ENCODE measurements around the gene HPCAL1.

HPCAL1 gene

DNA sequence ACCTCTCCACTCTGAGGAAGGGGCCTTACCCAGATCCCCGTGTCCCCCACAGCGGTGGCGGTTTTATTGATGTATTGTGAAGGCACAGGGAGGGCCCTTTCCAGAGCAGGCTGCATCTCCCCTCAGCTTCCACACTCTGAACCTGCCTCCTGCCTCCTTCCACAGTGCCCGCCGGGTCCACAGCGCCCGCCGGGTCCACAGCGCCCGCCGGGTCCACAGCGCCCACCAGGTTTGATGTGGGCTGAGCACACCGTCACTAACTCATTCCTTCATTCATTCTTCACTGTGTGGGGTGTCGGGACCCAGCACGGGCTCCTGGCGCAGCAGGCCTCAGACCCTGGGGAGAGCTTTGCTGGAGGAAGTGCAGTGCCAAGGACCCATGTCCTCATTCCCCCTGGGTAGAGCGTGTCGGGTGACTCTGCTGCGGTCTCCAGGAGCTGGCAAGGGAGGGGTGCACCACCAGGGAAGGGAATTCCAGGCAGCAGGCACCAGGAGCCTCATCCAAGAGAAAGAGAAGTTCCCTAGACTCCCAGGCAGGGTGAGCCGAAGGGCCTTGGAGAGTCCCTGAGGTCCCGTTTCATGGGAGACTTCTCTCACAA lies 57.1 kb downstream of the HPCAL1 start:
- H2AK5ac ChIP-seq (ENCODE audit: low read length), result no peak overlapping the region
- no peak overlapping the region for H2BK5ac ChIP-seq (ENCODE audit: low read length)
- H3K9ac ChIP-seq (ENCODE audit: low read length), result no peak overlapping the region
- H3K4me2 ChIP-seq (ENCODE audit: low read length), result no peak overlapping the region
- no peaks in the 10 kb centered on the region for H3K79me2 ChIP-seq (ENCODE audit: control insufficient read depth, insufficient read depth, low read length)
- H2BK120ac ChIP-seq (ENCODE audit: low read depth, low read length), result no peak overlapping the region
- no CpG with 5 or more reads among the region's 21 CpGs for WGBS (ENCODE audit: extremely low coverage, insufficient coverage, low lambda C conversion rate)
- no peak overlapping the region for H2BK15ac ChIP-seq (replicated peaks; ENCODE audit: low read depth)
- no peaks in the 10 kb centered on the region for H3K4me1 ChIP-seq (ENCODE audit: control insufficient read depth, low read depth, low read length)
- DNase-seq, result no peak
- no peaks in the 10 kb centered on the region for H3K79me1 ChIP-seq (ENCODE audit: low read length)
- no peak overlapping the region for H3K4ac ChIP-seq (ENCODE audit: low read depth, low read length)
- H3K27ac ChIP-seq (ENCODE audit: low read depth, low read length), result no peak overlapping the region
- no peak overlapping the region for H3K23ac ChIP-seq (ENCODE audit: low read length)
- no peaks in the 10 kb centered on the region for H3K36me3 ChIP-seq (ENCODE audit: control insufficient read depth, insufficient read depth, low read length)
- H3K4me3 ChIP-seq (ENCODE audit: low read length), result no peak overlapping the region
- no peak overlapping the region for H4K8ac ChIP-seq (ENCODE audit: low read depth, low read length)
- H3K18ac ChIP-seq (ENCODE audit: low read length), result no peak overlapping the region
- H3K56ac ChIP-seq (ENCODE audit: low read length), result no peak overlapping the region
- H3K27me3 ChIP-seq (ENCODE audit: insufficient read depth, low read length, poor library complexity), result no peaks in the 10 kb centered on the region
- H4K5ac ChIP-seq (ENCODE audit: low read length), result no peak overlapping the region

DNA sequence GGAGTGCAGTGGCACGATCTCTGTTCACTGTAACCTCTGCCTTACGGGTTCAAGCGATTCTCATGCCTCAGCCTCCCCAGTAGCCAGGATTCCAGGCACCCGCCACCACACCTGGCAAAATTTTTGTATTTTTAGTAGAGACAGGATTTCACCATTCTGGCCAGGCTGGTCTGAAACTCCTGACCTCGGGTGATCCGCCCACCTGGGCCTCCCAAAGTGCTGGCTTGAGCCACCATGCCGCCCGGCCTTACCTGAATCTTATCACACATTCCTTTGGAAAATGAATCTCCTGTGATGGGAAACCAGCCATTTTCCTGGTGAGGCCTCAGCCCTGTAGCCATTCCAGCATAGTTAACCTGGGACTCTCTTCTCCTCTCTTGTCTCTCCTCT lies 57.8 kb downstream of the HPCAL1 start:
- H3K79me2 ChIP-seq (ENCODE audit: control insufficient read depth, insufficient read depth, low read length), result no peaks in the 10 kb centered on the region
- H3K79me1 ChIP-seq (ENCODE audit: low read length), result no peaks in the 10 kb centered on the region
- no peak overlapping the region for H2AK5ac ChIP-seq (ENCODE audit: low read length)
- H2BK120ac ChIP-seq (ENCODE audit: low read depth, low read length), result no peak overlapping the region
- no peak overlapping the region for H4K8ac ChIP-seq (ENCODE audit: low read depth, low read length)
- no peaks in the 10 kb centered on the region for H3K4me1 ChIP-seq (ENCODE audit: control insufficient read depth, low read depth, low read length)
- H3K4me2 ChIP-seq (ENCODE audit: low read length), result no peak overlapping the region
- no peak overlapping the region for H3K9ac ChIP-seq (ENCODE audit: low read length)
- no peaks in the 10 kb centered on the region for H3K27me3 ChIP-seq (ENCODE audit: insufficient read depth, low read length, poor library complexity)
- no peak overlapping the region for H3K4me3 ChIP-seq (ENCODE audit: low read length)
- no peak overlapping the region for H3K27ac ChIP-seq (ENCODE audit: low read depth, low read length)
- H3K4ac ChIP-seq (ENCODE audit: low read depth, low read length), result no peak overlapping the region
- H2BK15ac ChIP-seq (replicated peaks; ENCODE audit: low read depth), result no peak overlapping the region
- H3K36me3 ChIP-seq (ENCODE audit: control insufficient read depth, insufficient read depth, low read length), result no peaks in the 10 kb centered on the region
- H4K5ac ChIP-seq (ENCODE audit: low read length), result no peak overlapping the region
- no CpG with 5 or more reads among the region's 8 CpGs for WGBS (ENCODE audit: extremely low coverage, insufficient coverage, low lambda C conversion rate)
- H2BK5ac ChIP-seq (ENCODE audit: low read length), result no peak overlapping the region
- no peak overlapping the region for H3K23ac ChIP-seq (ENCODE audit: low read length)
- no peak overlapping the region for H3K56ac ChIP-seq (ENCODE audit: low read length)
- no peak for DNase-seq
- no peak overlapping the region for H3K18ac ChIP-seq (ENCODE audit: low read length)

DNA sequence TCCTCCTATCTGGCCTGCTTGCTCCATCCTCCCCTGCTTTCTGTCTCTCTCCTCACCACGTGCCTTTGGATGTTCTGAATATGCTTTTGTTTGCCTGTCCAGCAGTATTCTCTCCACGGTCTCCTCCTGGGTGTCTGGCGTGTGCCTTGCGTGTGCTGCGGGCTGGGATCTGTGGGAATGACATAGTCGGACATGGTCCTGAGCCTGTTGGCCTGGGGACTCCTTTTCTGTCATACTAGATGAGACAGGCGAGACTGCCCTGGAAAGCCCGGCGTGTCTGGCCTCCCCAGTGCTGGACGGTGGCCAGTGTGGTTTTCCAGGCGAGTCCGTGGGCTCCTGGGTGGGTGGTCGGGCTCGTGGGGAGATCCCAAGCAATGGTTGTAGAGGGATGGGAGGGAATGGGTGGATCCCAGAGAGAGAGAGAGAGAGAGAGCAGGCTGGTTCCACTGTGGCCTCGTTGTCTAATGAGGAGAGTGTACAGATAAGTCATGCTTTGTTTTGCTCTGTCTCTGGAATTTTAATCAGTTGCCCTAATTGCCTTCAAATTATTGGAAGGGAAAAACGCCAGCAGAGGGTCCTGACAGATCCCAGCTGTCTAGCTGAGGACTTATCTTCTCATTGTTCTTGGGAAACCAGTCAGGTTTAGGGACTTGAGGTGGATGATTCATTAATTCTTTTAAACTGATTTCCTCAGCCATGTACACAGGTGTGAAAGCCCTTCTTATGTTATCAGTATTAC lies 58.3 kb downstream of the HPCAL1 start:
- H4K5ac ChIP-seq (ENCODE audit: low read length), result no peak overlapping the region
- H3K18ac ChIP-seq (ENCODE audit: low read length), result no peak overlapping the region
- H2AK5ac ChIP-seq (ENCODE audit: low read length), result no peak overlapping the region
- H3K56ac ChIP-seq (ENCODE audit: low read length), result no peak overlapping the region
- no peak overlapping the region for H3K23ac ChIP-seq (ENCODE audit: low read length)
- H3K4me2 ChIP-seq (ENCODE audit: low read length), result no peak overlapping the region
- no peaks in the 10 kb centered on the region for H3K36me3 ChIP-seq (ENCODE audit: control insufficient read depth, insufficient read depth, low read length)
- H2BK120ac ChIP-seq (ENCODE audit: low read depth, low read length), result no peak overlapping the region
- no peak overlapping the region for H3K4me3 ChIP-seq (ENCODE audit: low read length)
- H3K79me1 ChIP-seq (ENCODE audit: low read length), result no peaks in the 10 kb centered on the region
- H2BK5ac ChIP-seq (ENCODE audit: low read length), result no peak overlapping the region
- H2BK15ac ChIP-seq (replicated peaks; ENCODE audit: low read depth), result no peak overlapping the region
- H3K4me1 ChIP-seq (ENCODE audit: control insufficient read depth, low read depth, low read length), result no peaks in the 10 kb centered on the region
- no CpG with 5 or more reads among the region's 16 CpGs for WGBS (ENCODE audit: extremely low coverage, insufficient coverage, low lambda C conversion rate)
- no peak overlapping the region for H3K27ac ChIP-seq (ENCODE audit: low read depth, low read length)
- no peak overlapping the region for H3K4ac ChIP-seq (ENCODE audit: low read depth, low read length)
- no peak overlapping the region for H4K8ac ChIP-seq (ENCODE audit: low read depth, low read length)
- no peak overlapping the region for H3K9ac ChIP-seq (ENCODE audit: low read length)
- H3K79me2 ChIP-seq (ENCODE audit: control insufficient read depth, insufficient read depth, low read length), result no peaks in the 10 kb centered on the region
- no peak for DNase-seq
- H3K27me3 ChIP-seq (ENCODE audit: insufficient read depth, low read length, poor library complexity), result no peaks in the 10 kb centered on the region

DNA sequence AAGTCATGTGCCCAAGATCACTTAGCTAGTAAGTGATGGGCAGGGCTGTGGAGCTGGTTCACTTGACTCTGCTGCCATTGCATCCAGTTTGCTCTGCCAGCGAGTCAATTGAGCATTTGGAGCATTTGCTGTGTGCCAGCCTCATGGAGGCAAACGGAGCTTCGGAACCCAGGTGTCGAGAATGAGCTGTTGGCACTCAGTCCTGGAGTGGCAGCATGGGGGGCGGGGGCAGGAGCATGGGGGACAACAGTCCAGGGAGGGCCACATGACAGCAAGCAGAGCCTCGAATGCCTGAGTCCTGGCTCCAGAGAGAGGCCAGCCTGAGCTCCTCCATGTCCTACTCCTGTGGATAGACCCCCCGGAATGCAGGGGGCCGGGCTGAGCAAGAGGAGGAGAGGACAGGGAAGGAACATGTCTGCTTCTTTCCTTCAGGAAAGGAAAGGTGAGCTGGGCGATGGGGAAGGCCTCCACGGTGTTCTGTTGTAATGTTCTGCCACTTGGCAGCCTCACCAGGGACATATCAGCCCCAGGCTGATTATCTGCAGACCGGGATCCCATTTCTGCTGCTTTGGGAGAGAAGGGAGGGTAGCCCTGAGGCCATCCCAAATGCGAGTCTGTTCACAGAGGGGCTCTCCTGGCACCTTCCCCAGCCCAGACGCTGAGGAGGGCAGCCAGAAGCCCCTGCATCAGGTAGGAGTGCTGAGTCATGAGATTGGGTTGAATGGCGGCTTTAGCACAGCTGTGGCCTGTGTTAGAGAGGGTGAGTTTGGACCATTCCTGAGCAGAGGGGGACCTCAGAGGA lies 59.6 kb downstream of the HPCAL1 start:
- Histone ChIP-seq H3K56ac (ENCODE audit: low read length) (no peak overlapping the region), H3K4me2 (ENCODE audit: low read length) (no peak overlapping the region)
- no CpG with 5 or more reads among the region's 14 CpGs for WGBS (ENCODE audit: extremely low coverage, insufficient coverage, low lambda C conversion rate)

DNA sequence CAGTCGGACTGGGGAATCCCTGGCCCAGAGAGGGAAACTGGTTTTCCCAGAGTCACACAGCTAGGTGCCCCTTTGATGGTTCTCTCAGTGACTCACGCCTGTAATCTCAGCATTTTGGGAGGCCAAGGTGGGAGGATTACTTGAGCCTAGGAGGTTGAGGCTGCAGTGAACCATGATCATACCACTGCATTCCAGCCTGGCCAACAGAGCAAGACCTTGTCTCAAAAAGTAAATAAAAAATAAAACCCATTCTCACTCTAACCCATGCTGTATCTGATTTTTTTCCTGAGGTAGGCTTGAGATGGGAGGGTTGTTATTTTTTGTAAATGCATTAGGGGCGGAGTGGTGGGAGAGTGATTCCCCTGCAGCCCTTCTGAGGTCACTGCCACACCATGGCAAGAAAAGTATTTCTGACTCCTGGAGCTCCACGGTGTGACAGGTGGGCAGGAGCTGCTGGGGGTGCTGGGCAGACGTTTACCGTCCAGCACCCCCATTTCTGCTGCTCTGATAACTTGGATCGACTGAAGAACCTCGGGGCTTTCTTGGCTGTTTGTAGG lies 60.3 kb downstream of the HPCAL1 start:
- no peak overlapping the region for H2BK5ac ChIP-seq (ENCODE audit: low read length)
- H3K9ac ChIP-seq (ENCODE audit: low read length), result no peak overlapping the region
- H2BK15ac ChIP-seq (replicated peaks; ENCODE audit: low read depth), result no peak overlapping the region
- no peaks in the 10 kb centered on the region for H3K4me1 ChIP-seq (ENCODE audit: control insufficient read depth, low read depth, low read length)
- H3K79me2 ChIP-seq (ENCODE audit: control insufficient read depth, insufficient read depth, low read length), result no peaks in the 10 kb centered on the region
- H3K36me3 ChIP-seq (ENCODE audit: control insufficient read depth, insufficient read depth, low read length), result no peaks in the 10 kb centered on the region
- no peak overlapping the region for H3K56ac ChIP-seq (ENCODE audit: low read length)
- H3K4ac ChIP-seq (ENCODE audit: low read depth, low read length), result no peak overlapping the region
- no peak overlapping the region for H3K4me2 ChIP-seq (ENCODE audit: low read length)
- peaks cover 1% of the 10 kb centered on the region for H3K79me1 ChIP-seq (ENCODE audit: low read length)
- no peak for DNase-seq
- H3K27ac ChIP-seq (ENCODE audit: low read depth, low read length), result no peak overlapping the region
- no peak overlapping the region for H2BK120ac ChIP-seq (ENCODE audit: low read depth, low read length)
- no peak overlapping the region for H3K18ac ChIP-seq (ENCODE audit: low read length)
- no peak overlapping the region for H3K4me3 ChIP-seq (ENCODE audit: low read length)
- no peaks in the 10 kb centered on the region for H3K27me3 ChIP-seq (ENCODE audit: insufficient read depth, low read length, poor library complexity)
- H2AK5ac ChIP-seq (ENCODE audit: low read length), result no peak overlapping the region
- no CpG with 5 or more reads among the region's 8 CpGs for WGBS (ENCODE audit: extremely low coverage, insufficient coverage, low lambda C conversion rate)
- H3K23ac ChIP-seq (ENCODE audit: low read length), result no peak overlapping the region
- H4K5ac ChIP-seq (ENCODE audit: low read length), result no peak overlapping the region
- no peak overlapping the region for H4K8ac ChIP-seq (ENCODE audit: low read depth, low read length)

More for the DNA sequence above, 59.6 kb downstream of the HPCAL1 start:
- Histone ChIP-seq H2BK120ac (ENCODE audit: low read depth, low read length) (no peak overlapping the region), H3K18ac (ENCODE audit: low read length) (no peak overlapping the region), H2BK5ac (ENCODE audit: low read length) (no peak overlapping the region), H4K8ac (ENCODE audit: low read depth, low read length) (no peak overlapping the region), H3K4me1 (ENCODE audit: control insufficient read depth, low read depth, low read length) (no peaks in the 10 kb centered on the region), H2AK5ac (ENCODE audit: low read length) (no peak overlapping the region), H3K27ac (ENCODE audit: low read depth, low read length) (no peak overlapping the region), H3K27me3 (ENCODE audit: insufficient read depth, low read length, poor library complexity) (no peaks in the 10 kb centered on the region), H3K9ac (ENCODE audit: low read length) (no peak overlapping the region), H4K5ac (ENCODE audit: low read length) (no peak overlapping the region), H3K4me3 (ENCODE audit: low read length) (no peak overlapping the region), H3K4ac (ENCODE audit: low read depth, low read length) (no peak overlapping the region), H3K79me2 (ENCODE audit: control insufficient read depth, insufficient read depth, low read length) (no peaks in the 10 kb centered on the region), H3K79me1 (ENCODE audit: low read length) (no peaks in the 10 kb centered on the region), H2BK15ac (replicated peaks; ENCODE audit: low read depth) (no peak overlapping the region), H3K23ac (ENCODE audit: low read length) (no peak overlapping the region), H3K36me3 (ENCODE audit: control insufficient read depth, insufficient read depth, low read length) (no peaks in the 10 kb centered on the region)
- DNase-seq, result no peak
